ENCODE data around the gene ST7.

DNA sequence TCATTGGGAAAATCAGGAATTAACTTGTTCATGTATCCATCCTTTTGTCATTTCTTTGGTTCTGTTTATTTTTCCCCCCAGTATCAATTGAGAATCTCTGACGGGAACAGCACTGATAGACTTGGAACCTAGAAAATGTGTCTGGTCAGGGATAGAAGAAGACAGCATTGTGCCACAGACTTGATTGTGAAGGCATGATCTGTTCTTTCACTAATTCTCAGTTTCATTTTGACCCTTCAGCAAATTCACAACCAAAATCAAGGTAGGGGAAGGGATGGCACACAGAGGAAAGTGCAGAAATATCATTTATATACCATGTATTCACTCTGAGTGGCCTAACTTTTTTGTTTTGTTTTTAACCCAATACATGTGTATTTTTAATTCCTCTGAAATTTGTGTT lies 262.7 kb downstream of the ST7 start:
- no peak for TF ChIP-seq EZH2 (IDR thresholded peaks at IDR 0.05; ENCODE audit: borderline replicate concordance)
- TF ChIP-seq, protein P1, sequence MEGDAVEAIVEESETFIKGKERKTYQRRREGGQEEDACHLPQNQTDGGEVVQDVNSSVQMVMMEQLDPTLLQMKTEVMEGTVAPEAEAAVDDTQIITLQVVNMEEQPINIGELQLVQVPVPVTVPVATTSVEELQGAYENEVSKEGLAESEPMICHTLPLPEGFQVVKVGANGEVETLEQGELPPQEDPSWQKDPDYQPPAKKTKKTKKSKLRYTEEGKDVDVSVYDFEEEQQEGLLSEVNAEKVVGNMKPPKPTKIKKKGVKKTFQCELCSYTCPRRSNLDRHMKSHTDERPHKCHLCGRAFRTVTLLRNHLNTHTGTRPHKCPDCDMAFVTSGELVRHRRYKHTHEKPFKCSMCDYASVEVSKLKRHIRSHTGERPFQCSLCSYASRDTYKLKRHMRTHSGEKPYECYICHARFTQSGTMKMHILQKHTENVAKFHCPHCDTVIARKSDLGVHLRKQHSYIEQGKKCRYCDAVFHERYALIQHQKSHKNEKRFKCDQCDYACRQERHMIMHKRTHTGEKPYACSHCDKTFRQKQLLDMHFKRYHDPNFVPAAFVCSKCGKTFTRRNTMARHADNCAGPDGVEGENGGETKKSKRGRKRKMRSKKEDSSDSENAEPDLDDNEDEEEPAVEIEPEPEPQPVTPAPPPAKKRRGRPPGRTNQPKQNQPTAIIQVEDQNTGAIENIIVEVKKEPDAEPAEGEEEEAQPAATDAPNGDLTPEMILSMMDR (IDR thresholded peaks at IDR 0.05; ENCODE audit: poor library complexity): no peak

Data from hepatocyte (in vitro differentiated cells).